ENCODE results near the gene TMC3.

The TMC3 gene

GRCh38 chr15:81297603-81298575 is 76.1 kb downstream of the TMC3 start:
- ATAC-seq: no peak

GRCh38 chr15:81297147-81297572 is 76.9 kb downstream of the TMC3 start:
- ATAC-seq: no peak

GRCh38 chr15:81296673-81297072 is 77.3 kb downstream of the TMC3 start:
- ATAC-seq: peak; percentile 54 to 57

GRCh38 chr15:81296186-81296585 is 77.8 kb downstream of the TMC3 start:
- no peak for ATAC-seq

GRCh38 chr15:81295486-81296121 is 78.4 kb downstream of the TMC3 start:
- ATAC-seq: no peak

GRCh38 chr15:81294516-81294880 is 79.5 kb downstream of the TMC3 start:
- no peak for ATAC-seq

GRCh38 chr15:81293728-81294515 is 80.1 kb downstream of the TMC3 start:
- ATAC-seq: peak; percentile 61 to 68

GRCh38 chr15:81292523-81293001 is 81.5 kb downstream of the TMC3 start:
- ATAC-seq: peak; percentile 50

- no peak for ATAC-seq
Measured at GRCh38 chr15:81291916-81292522, 82.0 kb downstream of the TMC3 start.

- ATAC-seq: no peak
Measured at GRCh38 chr15:81289910-81290309, 84.1 kb downstream of the TMC3 start.

GRCh38 chr15:81288616-81289015 is 85.4 kb downstream of the TMC3 start:
- no peak for ATAC-seq

GRCh38 chr15:81288040-81288439 is 86.0 kb downstream of the TMC3 start:
- ATAC-seq: no peak

- ATAC-seq: peak; percentile 85 to 90
Measured at GRCh38 chr15:81286621-81287121, 87.3 kb downstream of the TMC3 start.

- no peak for ATAC-seq
Measured at GRCh38 chr15:81285461-81285860, 88.6 kb downstream of the TMC3 start.

GRCh38 chr15:81284256-81285031 is 89.6 kb downstream of the TMC3 start:
- ATAC-seq: no peak

GRCh38 chr15:81282911-81283310 is 91.1 kb downstream of the TMC3 start:
- no peak for ATAC-seq

- no peak for ATAC-seq
Measured at GRCh38 chr15:81282606-81282895, 91.5 kb downstream of the TMC3 start.

- ATAC-seq: no peak
Measured at GRCh38 chr15:81281766-81282605, 92.0 kb downstream of the TMC3 start.

GRCh38 chr15:81281456-81281735 is 92.6 kb downstream of the TMC3 start:
- ATAC-seq: no peak
